Panc1 (cell line): Measurements from ENCODE around the gene AP3S2.
"Not testable (repeated sequence)": the region's sequence is repeated elsewhere in the genome, so short reads cannot be mapped to it uniquely, and the experiment has no call there.

Source experiments
- TCF7L2 ChIP-seq: IDR thresholded peaks from 2 replicates; pipeline ENCODE4 v1.6.1; 2011; ENCODE audit warnings: mild to moderate bottlenecking, low read depth, low read length, inconsistent platforms
- TF ChIP-seq, protein P1 (sequence below): fragments of 450-650 bp; IDR thresholded peaks from 2 replicates; pipeline ENCODE4 v1.5.1; 2017; ENCODE audit warnings: mild to moderate bottlenecking

DNA sequence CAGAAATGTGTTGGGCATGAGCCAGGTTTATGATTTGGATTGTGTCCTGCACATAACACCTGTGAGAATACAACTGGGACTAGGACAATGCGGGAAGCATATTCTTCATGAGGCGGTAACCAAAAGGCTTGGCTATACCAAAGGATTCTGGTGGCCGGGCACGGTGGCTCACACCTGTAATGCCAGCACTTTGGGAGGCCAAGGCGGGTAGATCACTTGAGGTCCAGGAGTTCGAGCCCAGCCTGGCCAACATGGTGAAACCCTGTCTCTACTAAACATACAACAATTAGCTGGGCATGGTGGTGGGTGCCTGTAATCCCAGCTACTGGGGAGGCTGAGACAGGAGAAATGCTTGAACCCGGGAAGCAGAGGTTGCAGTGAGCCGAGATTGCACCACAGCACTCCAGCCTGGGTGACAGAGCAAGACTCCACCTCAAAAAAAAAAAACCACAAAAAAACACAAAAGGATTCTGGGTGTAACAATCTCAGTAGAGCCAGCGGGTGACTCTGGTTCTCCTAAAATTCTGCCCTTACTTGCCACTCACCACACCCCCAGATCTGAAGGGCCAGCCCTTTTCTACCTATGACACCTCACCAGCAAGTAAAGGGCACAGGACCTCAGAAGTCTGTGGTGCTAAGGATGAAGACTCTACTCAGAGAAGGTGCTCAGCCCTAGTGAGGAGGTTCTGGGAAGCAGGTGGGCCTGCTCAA, 59.2 kb downstream of the AP3S2 start:
- TF ChIP-seq, protein P1, sequence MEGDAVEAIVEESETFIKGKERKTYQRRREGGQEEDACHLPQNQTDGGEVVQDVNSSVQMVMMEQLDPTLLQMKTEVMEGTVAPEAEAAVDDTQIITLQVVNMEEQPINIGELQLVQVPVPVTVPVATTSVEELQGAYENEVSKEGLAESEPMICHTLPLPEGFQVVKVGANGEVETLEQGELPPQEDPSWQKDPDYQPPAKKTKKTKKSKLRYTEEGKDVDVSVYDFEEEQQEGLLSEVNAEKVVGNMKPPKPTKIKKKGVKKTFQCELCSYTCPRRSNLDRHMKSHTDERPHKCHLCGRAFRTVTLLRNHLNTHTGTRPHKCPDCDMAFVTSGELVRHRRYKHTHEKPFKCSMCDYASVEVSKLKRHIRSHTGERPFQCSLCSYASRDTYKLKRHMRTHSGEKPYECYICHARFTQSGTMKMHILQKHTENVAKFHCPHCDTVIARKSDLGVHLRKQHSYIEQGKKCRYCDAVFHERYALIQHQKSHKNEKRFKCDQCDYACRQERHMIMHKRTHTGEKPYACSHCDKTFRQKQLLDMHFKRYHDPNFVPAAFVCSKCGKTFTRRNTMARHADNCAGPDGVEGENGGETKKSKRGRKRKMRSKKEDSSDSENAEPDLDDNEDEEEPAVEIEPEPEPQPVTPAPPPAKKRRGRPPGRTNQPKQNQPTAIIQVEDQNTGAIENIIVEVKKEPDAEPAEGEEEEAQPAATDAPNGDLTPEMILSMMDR = not testable (repeated sequence)
- not testable (repeated sequence) for TF ChIP-seq TCF7L2
